Aorta (tissue), 5 donors: ENCODE measurements around the gene IPO9. TPM values are rescaled to one million over a fixed set of nuclear protein-coding genes. Genes with fewer than 3 reads are reported as not detected.

Experiments
- ATAC-seq: fragments of 200-7000 bp; cut with Tn5 transposase; one replicate; pipeline ENCODE4 v1.9.1; 2022; ENCODE audit warnings: moderate library complexity; ENCODE audit not compliant: low FRiP score
- DNase-seq, 2 donors: peaks; one replicate each; pipeline ENCODE4 v3.0.0-alpha.2; 2020
- H3K27ac ChIP-seq, 2 donors: one replicate each; pipeline ENCODE4 v1.5.1; 2013; ENCODE audit warnings: low read length in 2 of 2, mild to moderate bottlenecking in 2 of 2, moderate library complexity in 2 of 2, control low read depth in 1 of 2, inconsistent platforms in 1 of 2, low read depth in 1 of 2
- H3K27me3 ChIP-seq, 2 donors: one replicate each; pipeline ENCODE4 v1.6.1; 2013; ENCODE audit warnings: control low read depth in 1 of 2, low read length in 1 of 2, mild to moderate bottlenecking in 1 of 2, moderate library complexity in 1 of 2; ENCODE audit not compliant: insufficient read depth in 2 of 2, control insufficient read depth in 1 of 2
- H3K36me3 ChIP-seq, 2 donors: one replicate each; pipeline ENCODE4 v1.6.1; 2013; ENCODE audit warnings: control low read depth in 1 of 2, low read length in 1 of 2, mild to moderate bottlenecking in 1 of 2; ENCODE audit not compliant: insufficient read depth in 2 of 2, control insufficient read depth in 1 of 2
- H3K4me1 ChIP-seq, 2 donors: one replicate each; pipeline ENCODE4 v1.6.1; 2013; ENCODE audit warnings: low read length in 2 of 2, control low read depth in 1 of 2, mild to moderate bottlenecking in 1 of 2, moderate library complexity in 1 of 2; ENCODE audit not compliant: insufficient read depth in 2 of 2, control insufficient read depth in 1 of 2
- H3K4me3 ChIP-seq, 2 donors: one replicate each; pipeline ENCODE4 v1.5.1; 2013; ENCODE audit warnings: low read length in 2 of 2, control low read depth in 1 of 2, mild to moderate bottlenecking in 1 of 2
- H3K9me3 ChIP-seq: one replicate; pipeline ENCODE4 v1.6.1; 2013; ENCODE audit warnings: mild to moderate bottlenecking, low read length; ENCODE audit not compliant: control insufficient read depth
- WGBS, 2 donors: extraction: QIAGEN DNeasy Blood & Tissue Kit; methylation state at CpG; one replicate each; pipeline ENCODE4 v1.1.7; 2013; 5-methylcytosine and 5-hydroxymethylcytosine counted together
- intact Hi-C, 2 donors: fragments of 100-400 bp; cut with DNase I; formaldehyde crosslinking; loops; one replicate each; pipeline versions ENCODE4 v1.14.2 to v1.15.0; 2022
- polyA plus RNA-seq, 2 donors: library from polyadenylated mRNA; stranded (reverse); fragments of 200-250 nt; gene quantifications; one replicate each; pipeline ENCODE4 v1.2.3, GENCODE V29; 2013
- total RNA-seq, 2 donors: library from RNA; stranded (reverse); fragmentation: NEBNext Ultra II Directional; extraction: Animal tissue kit (Norgen Biotek cat#: 25700); gene quantifications; one replicate each; pipeline ENCODE4 v1.2.1, GENCODE V29; 2021
- donor health status: healthy with polysubstance abuse.
- donor health status: Bipolar disorder and iron deficiency.
- donor health status: DM: no; HTN: no; CAD: no.
- donor health status: DM: no; HTN: no; CAD: no.
- donor health status: DM: yes; HTN: yes; CAD: no.

IPO9 gene
- total and polyA plus RNA-seq, 4 donors, result 12.0 to 45.0 (median 32.1) TPM

DNA sequence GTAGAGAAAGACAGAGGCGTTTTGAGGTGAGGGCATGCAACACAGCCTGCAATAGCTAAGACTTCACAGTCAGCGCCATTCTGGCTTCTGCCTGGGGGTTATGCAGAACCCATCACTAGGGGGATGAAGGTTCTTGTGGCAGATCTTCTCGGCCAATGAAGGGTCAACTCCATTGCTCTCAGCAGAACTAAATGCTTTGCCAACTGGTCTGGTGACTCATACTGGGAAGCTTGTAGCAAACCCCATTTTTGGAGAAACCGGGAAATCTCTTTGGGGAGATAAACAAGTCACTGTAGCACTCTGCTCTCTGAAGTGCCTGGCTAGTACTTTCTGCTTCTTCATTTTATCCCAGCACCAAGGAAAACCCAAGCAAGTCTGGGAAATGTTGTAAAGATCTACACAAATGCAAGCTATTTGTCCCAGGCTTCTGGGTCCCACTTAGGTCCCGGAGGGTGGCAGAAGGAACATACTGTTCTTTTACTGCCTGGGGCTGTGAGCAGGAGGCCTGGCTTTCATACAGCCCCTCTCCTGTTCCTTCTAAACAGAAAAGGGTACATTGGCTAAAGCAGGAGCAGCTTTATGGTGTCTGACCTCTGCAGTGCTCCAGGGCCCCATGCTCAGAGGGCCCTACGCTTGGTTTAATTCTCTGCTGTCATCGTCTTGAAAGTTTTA is 88.5 kb downstream of the IPO9 start:
- WGBS, 2 donors, result 5 to 8% methylated on average over 7 of the region's 7 CpGs
- H3K36me3 ChIP-seq, result peaks cover 5 to 6% of the 10 kb centered on the region in 2 donors
- H3K27ac ChIP-seq, result peak overlapping the region; percentile 85 to 97
- H3K9me3 ChIP-seq, result no peaks in the 10 kb centered on the region
- no peaks in the 10 kb centered on the region for H3K27me3 ChIP-seq
- DNase-seq, result no peak
- ATAC-seq, result peak; percentile 80
- peaks cover 2 to 6% of the 10 kb centered on the region in 2 donors for H3K4me1 ChIP-seq
- intact Hi-C loops, result loop anchor here in 1 of 2 donors (1.0 kb wide), 1 partner anchor 25 kb away; no protein-coding TSS in a partner anchor
- no peak overlapping the region for H3K4me3 ChIP-seq

DNA sequence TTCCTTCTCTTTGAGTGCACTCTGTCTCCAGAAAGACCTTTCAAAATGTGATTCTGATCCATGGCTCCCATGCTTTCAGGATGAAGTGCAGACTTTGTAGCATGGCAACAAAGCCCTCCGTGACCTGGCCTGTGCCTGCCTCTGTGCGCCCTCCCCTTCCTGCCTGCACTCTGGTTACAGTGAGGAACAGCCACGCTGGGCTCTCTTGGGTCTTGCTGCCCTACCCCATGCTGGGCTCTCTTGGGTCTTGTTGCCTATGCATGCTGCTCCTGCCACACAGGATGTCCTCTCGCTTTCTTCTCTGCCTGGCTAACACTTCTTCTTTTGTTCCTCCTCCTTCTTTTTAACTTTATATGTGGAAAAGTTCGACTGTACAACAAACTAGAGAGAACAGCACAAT is 89.4 kb downstream of the IPO9 start:
- 13 to 22% methylated on average over 5 of the region's 5 CpGs for WGBS, 2 donors
- peaks cover 5 to 7% of the 10 kb centered on the region in 2 donors for H3K36me3 ChIP-seq
- ATAC-seq, result no peak
- no peaks in the 10 kb centered on the region for H3K27me3 ChIP-seq
- H3K9me3 ChIP-seq, result no peaks in the 10 kb centered on the region
- no peak overlapping the region for H3K4me3 ChIP-seq
- peak overlapping the region; percentile 85 to 92 for H3K27ac ChIP-seq
- peaks cover 2 to 5% of the 10 kb centered on the region in 2 donors for H3K4me1 ChIP-seq
- DNase-seq, result no peak
- intact Hi-C loops, result no loop called here

DNA sequence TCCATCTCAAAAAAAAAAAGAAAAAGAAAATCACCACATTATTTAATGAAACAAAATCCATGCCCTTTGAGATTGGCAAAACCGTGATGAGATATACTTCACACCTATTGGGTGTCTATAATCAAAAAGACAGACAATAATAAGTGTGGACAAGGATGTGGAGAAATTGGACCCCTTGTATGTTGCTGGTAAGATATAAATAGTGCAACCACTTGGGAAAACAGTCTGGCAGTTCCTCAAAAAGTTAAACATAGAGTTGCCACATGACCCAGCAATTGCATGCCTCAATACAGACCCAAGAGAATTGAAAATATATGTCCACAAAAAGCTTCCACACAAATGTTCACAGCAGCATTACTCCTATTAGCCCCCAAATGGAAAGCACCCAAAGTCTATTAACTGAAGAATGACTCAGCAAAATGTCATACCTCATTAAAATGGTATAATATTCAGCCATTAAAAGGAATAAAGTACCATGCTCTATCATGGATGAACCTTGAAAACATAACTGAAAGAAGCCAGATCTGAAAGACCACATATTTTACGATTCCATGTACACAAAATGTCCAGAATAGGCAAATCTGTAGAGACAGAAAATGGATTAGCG is 93.1 kb downstream of the IPO9 start:
- Histone ChIP-seq H3K4me3 (no peak overlapping the region), H3K27ac (peak overlapping the region in 1 of 2 donors; percentile 50), H3K4me1 (peaks cover 2 to 5% of the 10 kb centered on the region in 2 donors), H3K36me3 (peaks cover 3% of the 10 kb centered on the region in 2 donors), H3K9me3 (no peaks in the 10 kb centered on the region), H3K27me3 (no peaks in the 10 kb centered on the region)
- intact Hi-C loops, result no loop called here
- no peak for ATAC-seq
- DNase-seq, result no peak
- WGBS, 2 donors, result 91 to 93% methylated on average over 3 of the region's 3 CpGs

DNA sequence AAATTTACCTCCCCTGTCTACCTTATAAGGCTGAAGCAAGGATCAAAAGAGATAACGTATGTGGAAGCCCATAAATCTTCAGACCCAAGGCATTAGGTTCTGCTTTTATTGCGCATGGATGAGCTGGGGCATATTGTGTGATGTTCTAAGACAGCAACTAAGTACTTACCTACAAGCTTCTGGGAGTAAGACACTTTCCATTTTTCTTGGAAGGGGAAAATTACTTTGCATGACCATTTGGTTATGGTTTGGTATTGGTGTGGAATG is 96.3 kb downstream of the IPO9 start:
- no peak overlapping the region for H3K4me3 ChIP-seq
- DNase-seq (no peak), ATAC-seq (no peak)
- no peaks in the 10 kb centered on the region for H3K9me3 ChIP-seq
- intact Hi-C loops, result no loop called here
- no peaks in the 10 kb centered on the region for H3K27me3 ChIP-seq
- WGBS, 2 donors, result 52 to 67% methylated on average over 2 of the region's 2 CpGs
- H3K27ac ChIP-seq, result no peak overlapping the region
- peaks cover 8% of the 10 kb centered on the region in 2 donors for H3K4me1 ChIP-seq
- peaks cover 0 to 6% of the 10 kb centered on the region in 2 donors for H3K36me3 ChIP-seq

DNA sequence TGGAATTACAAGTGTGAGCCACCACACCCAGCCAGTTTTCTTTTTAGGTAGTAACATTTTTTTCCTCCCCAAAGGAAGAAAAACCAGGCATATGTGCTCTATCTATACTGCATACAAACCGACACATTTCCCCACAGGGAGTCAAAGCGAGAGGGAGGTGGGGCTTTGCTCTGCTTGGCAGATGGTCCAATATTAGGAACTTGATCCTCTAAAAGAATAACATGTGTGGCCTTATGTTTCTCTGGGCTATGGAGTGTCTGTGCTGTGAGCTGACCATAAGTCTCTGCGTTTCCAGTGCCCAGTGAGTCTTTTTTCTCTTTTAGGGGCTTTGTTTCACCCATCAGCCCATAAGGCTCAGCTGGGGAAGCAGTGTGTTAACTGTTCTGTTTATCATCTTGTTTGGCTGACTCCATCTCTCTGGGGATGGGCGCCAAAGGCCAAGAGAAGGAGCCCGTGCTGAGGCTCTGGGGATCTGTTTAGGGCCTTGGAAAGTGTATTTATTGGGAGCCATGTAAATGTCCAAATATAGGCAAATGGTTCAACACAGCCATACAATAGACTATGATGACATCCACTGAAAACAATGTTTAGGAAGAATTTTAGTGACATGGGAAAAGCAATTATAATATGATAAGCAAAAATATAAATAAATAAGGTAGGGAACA is 97.2 kb downstream of the IPO9 start:
- intact Hi-C loops, result no loop called here
- Histone ChIP-seq H3K4me3 (no peak overlapping the region), H3K4me1 (peaks cover 6 to 7% of the 10 kb centered on the region in 2 donors), H3K27me3 (no peaks in the 10 kb centered on the region), H3K36me3 (peaks cover 0 to 4% of the 10 kb centered on the region in 2 donors), H3K27ac (peak overlapping the region; percentile 15 to 92), H3K9me3 (no peaks in the 10 kb centered on the region)
- DNase-seq (no peak), ATAC-seq (no peak)
- WGBS, 2 donors, result 15 to 17% methylated on average over 5 of the region's 5 CpGs

DNA sequence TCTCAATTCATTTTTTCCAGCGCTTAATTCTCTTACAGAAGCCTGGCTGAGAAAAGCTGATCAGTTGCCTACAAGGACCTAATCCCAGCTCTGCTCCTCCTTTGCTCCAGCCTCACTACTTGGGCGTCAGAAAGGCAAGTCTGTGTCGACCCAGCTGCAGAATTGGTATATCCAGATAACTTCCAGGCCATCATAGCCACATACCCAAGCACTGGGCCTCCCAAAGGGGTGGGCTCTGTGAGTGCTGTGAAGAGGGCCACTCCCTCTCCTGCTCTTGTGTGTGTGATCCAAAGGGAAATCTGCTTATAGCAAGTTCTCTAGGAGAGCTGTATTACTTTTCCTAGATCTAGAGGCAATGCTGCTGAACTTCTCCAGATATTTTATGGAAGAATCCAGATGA is 99.3 kb downstream of the IPO9 start:
- peaks cover 6 to 7% of the 10 kb centered on the region in 2 donors for H3K4me1 ChIP-seq

DNA sequence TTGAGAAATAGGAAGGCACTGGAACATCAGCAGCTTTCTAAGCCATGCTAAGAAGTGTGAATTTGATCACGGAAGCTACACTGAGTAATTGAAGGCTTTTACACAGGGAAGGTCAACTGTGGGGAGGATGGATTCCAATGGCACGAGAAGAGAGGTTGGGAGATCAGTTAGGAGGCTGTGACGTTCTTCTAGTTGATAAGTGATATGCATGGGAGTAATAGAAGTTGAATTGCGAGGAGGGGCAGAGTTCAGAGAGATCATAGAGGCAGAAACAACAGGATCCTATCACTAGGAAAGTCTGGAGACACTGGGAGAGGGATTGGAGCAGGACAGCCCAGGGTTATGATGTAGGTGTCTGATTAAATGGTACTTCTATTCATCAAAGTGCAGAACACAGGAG is 101.2 kb downstream of the IPO9 start:
- H3K27ac ChIP-seq, result peak overlapping the region; percentile 7 to 94
- intact Hi-C loops, result no loop called here
- no peaks in the 10 kb centered on the region for H3K9me3 ChIP-seq
- H3K27me3 ChIP-seq, result no peaks in the 10 kb centered on the region
- peaks cover 0 to 6% of the 10 kb centered on the region in 2 donors for H3K36me3 ChIP-seq
- H3K4me3 ChIP-seq, result no peak overlapping the region
- 32 to 38% methylated on average over 4 of the region's 4 CpGs for WGBS, 2 donors
- DNase-seq (no peak), ATAC-seq (no peak)
- peaks cover 10 to 13% of the 10 kb centered on the region in 2 donors for H3K4me1 ChIP-seq

More for the DNA sequence above, 99.3 kb downstream of the IPO9 start:
- intact Hi-C loops, result loop anchor here in 1 of 2 donors (1.0 kb wide), 1 partner anchor 18 kb away; the partner anchor contains the start of gene LMOD1
- Histone ChIP-seq H3K27me3 (no peaks in the 10 kb centered on the region), H3K36me3 (peaks cover 0 to 3% of the 10 kb centered on the region in 2 donors), H3K4me3 (no peak overlapping the region), H3K9me3 (no peaks in the 10 kb centered on the region), H3K27ac (peak overlapping the region in 1 of 2 donors; percentile 59)
- DNase-seq (no peak), ATAC-seq (no peak)
- WGBS, 2 donors, result 67 to 72% methylated on average over 3 of the region's 3 CpGs

DNA sequence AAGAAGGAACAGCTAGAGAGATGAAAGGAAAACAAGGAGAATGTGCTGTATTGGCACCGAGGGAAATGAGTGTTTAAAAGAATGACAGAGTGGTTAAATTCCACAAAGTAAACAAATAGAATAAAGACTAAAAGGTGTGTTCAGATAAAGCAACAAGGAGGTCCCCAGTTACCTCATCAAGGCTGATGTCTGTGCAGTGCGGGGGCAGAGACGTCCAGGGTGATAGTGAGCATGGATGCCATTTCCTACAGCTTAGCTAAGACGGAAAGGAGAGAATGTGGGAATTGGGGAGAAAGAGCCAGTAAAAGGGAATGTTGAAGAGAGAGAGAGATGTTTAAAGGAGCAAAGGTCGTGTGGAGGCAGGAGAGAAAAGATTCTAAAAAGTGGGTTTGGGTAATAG is 101.8 kb downstream of the IPO9 start:
- H3K4me1 ChIP-seq, result peaks cover 10 to 13% of the 10 kb centered on the region in 2 donors
- 34 to 35% methylated on average over 5 of the region's 5 CpGs for WGBS, 2 donors
- H3K27me3 ChIP-seq, result no peaks in the 10 kb centered on the region
- peaks cover 0 to 6% of the 10 kb centered on the region in 2 donors for H3K36me3 ChIP-seq
- no peak for DNase-seq
- intact Hi-C loops, result no loop called here
- H3K9me3 ChIP-seq, result no peaks in the 10 kb centered on the region
- peak overlapping the region; percentile 21 to 94 for H3K27ac ChIP-seq
- ATAC-seq, result no peak
- H3K4me3 ChIP-seq, result no peak overlapping the region
